H4 (cell line): Measurements from ENCODE around the gene CD109. TPM values are rescaled to one million over a fixed set of nuclear protein-coding genes. Genes with fewer than 3 reads are reported as not detected.
A peak's percentile ranks its signal among the peaks of the same experiment; 100 is the strongest.
"Not testable (repeated sequence)": the region's sequence is repeated elsewhere in the genome, so short reads cannot be mapped to it uniquely, and the experiment has no call there.

ENCODE experiments used
- DNase-seq: peaks from one replicate; pipeline ENCODE4 v3.0.0-alpha.2; 2015; ENCODE audit warnings: low spot score
- total RNA-seq: library from RNA; depleted of rRNA; stranded (reverse); fragments of >200 nt; shearing (Covaris generic); gene quantifications from 2 replicates; pipeline ENCODE4 v1.2.3, GENCODE V29; 2014; rRNA removed

The CD109 gene
- 16.8 and 22.9 TPM in 2 replicates for total RNA-seq

DNA sequence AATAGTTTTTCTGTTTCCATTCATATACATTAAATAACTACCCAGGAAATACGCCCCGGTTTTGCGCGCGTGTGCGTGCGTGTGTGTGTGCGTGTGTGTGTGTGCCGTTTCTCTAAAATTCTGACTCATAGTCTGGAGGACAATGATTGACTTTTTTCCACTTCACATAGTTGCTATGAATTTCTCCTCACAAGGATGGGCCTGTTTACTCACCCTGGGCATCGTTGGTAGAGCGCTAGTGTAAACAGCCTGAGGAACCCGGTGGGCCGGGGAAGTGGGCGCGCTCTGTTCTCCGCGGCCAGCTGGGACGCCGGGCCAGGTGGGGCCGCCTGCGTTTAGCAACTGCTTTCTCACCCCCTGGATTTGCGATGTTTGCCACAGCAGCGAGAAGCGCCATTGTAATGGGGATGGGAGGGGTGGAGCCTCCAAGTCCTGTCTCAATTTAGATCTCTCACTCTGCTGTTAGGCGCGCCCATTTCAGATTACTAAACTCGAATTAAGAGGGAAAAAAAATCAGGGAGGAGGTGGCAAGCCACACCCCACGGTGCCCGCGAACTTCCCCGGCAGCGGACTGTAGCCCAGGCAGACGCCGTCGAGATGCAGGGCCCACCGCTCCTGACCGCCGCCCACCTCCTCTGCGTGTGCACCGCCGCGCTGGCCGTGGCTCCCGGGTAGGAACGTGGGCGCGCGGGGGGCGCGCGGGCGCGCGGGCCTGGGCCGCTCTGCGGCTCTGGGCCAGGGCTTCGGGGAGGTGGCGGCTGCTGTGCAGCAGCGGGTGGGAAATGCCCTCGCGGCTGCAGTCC is at the start of gene CD109:
CD109 (plus strand) TSS at position 585 of the 803 bp plus-strand sequence; CDS start at position 598, 13 bp downstream.
- peak; percentile 67 for DNase-seq

- DNase-seq, result no peak
Observed at GRCh38 chr6:73648166-73648565, 47.8 kb upstream of the CD109 start.

DNA sequence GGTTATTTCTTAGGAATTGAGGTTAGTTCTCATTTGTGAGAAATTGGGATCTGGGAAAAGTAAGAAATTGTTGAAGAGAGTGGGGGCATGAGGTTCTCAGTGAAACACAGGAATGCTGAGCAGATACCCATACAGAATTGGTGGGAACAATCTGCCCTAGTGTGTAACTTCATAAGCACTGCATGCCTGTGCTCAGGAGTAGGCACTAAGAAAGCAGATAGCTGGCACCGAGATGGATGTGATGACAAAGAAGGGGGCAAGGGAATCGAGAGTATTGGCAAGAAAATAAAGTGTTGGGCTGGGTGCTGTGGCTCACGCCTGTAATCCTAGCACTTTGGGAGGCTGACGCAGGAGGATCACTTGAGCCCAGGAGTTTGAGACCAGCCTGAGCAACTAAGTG is 46.2 kb upstream of the CD109 start:
- DNase-seq, result no peak

GRCh38 chr6:73652637-73653570 is 43.1 kb upstream of the CD109 start:
- peak; percentile 62 for DNase-seq

GRCh38 chr6:73653571-73654424 is 42.2 kb upstream of the CD109 start, which contains the start of gene SLC17A5:
Gene SLC17A5, minus strand, starts transcription at chr6:73653992. Its CDS starts 106 bp downstream, at chr6:73653886.
- peak; percentile 80 for DNase-seq

DNA sequence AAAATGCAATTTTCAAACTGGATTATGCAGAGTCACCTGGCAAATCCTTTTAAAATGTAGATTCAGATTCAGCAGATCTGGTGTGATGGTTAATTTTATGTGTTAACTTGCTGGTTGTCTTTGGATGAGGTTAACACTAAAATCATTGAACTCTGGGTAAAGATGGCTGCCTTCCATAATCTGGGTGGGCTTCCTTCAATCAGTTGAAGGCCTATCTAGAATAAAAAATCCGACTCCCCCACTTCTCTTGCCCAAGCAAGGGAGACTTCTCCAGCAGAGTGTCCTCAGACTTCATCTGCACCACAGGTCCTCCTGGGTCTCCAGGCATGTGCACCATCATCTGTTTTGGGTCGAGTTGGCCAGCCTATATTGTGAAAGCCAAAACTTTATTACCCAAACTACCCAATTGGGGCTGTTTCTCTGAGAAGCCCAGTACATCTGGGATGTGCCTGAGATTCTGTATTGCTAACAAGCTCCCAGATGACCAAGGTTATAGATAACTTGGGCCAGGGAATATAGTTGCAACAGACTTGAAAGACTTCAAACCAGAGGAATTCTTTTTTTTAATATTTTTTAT is 40.6 kb upstream of the CD109 start:
- no peak for DNase-seq

DNA sequence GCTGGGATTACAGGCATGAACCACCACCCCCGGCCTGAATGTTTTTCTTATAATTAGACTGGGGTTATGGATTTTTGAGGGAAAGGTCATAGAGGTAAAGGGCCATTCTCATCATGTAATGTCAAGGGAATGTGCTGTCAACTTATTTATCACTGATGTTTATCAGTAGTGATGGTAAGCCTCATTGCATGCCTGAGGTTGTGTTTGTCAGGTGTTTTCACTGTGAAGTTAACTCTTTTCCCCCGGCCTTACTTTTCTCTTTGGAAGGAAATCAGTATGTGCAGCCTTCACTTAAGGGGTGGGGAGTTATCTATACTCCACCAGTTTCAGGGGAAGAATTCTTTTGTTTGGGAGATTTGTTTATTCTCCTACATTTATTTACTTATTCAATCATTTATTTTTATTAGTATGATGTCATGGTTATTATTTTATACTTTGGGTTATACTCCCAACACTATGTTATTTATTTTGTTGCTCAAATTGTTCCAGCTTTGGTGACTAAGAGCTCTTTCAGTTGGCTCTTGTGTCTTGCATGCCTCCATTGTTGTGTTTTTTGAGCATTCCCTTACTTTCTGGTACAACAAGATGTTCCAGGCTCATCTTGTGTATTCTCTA is 39.4 kb upstream of the CD109 start:
- no peak for DNase-seq

DNA sequence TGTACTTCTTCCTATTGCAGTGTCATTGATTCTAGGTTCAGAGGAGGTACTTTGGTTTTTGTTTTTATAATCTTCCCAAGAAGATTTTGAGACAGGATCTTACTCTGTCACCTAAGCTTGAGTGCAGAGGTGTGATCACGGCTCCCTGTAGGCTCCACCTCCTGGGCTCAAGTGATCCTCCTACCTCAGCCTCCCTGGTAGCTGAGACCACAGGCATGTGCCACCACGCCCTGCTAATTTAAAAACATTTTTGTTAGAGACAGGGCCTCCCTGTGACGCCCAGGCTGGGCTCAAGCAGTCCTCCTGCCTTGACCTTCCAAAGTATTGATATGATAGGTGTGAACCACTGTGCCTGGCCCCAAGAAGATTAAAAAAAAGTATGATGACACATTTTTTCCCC is 38.8 kb upstream of the CD109 start:
- DNase-seq, result no peak

DNA sequence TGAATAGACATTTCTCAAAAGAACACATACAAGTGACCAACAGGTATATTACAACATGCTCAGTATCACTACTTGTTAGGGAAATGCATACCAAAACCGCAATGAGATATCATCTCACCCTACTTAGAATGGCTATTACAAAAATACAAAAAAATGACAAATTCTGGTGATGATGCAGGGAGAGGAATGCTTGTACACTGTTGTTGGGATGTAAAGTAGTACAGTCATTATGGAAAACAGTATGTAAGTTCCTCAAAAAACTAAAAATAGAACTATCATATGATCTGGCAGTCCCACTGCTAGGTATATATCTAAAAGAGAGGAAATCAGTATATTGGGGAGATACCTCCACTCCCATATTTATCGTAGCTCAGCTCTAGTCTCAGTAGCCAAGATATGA is 31.3 kb upstream of the CD109 start:
- no peak for DNase-seq

GRCh38 chr6:73665686-73666319 is 30.2 kb upstream of the CD109 start:
- no peak for DNase-seq

DNA sequence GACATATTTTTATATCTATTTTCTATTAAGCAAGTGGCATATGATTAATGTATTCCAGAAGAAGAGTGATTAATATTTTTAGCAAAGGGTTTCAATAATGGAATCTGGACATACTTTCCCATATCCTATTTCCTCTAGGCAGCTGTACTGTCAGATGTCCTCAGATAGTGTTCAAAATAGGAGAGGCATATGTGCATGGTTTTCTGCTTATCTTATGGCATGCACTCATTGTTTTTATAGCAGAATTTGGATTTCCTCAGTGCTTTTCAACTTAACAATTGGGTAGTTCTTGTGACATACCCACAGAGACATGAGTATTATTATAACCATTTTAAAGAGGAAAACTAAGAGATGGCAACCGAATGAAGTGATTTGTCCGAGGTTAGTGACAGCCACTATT is 29.6 kb upstream of the CD109 start:
- DNase-seq, result no peak

DNA sequence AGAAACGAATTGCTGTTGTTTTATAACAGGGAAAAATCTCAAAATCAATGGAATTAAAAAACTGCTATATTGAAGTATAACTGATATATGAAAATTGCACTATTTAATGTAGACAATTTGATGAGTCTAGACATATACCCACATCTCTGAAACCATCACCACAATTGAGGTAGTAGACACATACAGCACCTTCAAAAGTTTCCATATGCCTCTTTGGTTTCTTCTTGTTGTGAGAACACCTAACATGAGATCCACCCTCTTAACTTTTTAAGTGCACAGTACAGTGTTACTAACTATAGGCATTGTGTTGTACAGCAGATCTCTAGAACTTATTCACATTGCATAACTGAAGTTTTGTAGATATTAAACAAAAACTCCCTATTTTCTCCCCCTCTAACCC is 28.2 kb upstream of the CD109 start:
- no peak for DNase-seq

- no peak for DNase-seq
Observed at GRCh38 chr6:73669005-73669404, 27.0 kb upstream of the CD109 start.

DNA sequence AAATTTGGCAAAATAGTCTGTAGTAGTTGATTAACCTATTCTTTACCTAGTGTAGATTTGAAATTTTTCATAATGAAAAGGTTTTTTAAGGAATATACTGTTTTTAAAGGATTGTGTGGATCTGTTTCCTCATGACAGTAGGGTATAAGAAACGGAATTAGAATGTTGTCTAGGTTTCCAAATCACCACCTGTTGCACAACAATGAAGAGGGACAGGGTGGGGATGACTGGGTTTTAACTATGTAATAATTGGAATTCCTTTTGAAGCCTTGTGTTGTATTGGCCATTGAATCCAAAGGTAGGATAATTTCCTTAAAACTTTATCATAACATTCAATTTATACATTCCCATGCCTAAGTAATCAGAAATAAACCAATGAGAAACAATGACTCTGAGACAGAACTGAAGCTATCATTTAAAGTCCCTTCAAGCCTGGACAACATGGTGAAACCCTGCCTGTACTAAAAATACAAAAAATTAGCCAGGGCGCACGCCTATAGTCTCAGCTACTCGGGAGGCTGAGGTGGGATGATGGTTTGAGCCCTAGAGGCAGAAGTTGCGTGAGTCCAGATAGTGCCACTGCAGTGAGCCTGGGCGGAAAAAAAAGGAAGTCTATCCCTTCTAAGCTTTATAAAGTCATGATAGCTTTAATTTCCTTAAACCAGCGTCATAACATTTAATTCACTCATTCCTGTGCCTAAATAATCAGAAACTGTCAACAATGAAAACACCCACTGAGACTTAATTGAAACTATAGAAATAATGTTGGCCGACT is 23.9 kb upstream of the CD109 start:
- DNase-seq, result no peak

GRCh38 chr6:73675466-73676098 is 20.4 kb upstream of the CD109 start:
- peak; percentile 55 for DNase-seq

DNA sequence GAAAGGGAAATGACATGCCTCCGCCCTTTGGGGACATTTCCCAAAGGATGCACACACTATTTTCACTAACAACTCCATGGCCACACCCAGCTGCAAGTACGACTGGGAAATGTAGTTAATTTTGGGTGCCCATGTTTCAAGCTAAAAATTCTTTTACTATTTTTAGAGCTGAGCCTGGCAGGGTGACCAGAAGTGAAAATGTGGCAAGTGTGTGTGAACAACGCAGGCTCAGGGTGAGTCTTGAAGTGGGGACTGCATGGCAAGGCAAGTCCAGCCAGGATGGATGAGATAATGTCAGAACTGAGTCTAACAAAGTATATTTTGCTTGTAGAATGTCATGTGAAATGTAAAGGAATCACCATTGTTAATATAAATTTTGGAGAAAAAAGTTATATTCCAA is 17.0 kb upstream of the CD109 start:
- no peak for DNase-seq

DNA sequence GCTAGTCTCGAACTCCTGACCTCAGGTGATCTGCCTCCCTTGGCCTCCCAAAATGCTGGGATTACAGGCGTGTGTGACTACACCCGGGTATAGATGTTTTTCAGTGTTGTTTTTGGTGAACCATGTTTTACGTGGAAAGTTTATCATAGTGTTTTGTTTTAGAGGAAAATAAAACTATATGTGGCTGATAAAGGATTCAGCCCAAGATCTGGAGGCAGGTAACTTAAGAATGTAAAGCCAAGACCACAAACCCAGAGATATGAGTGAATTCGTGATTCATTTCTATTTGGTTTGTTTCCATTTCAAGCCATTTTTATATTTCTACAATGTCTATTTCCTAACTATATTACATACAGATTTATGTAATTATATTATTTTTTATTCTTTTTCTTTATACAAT is 16.2 kb upstream of the CD109 start:
- DNase-seq, result not testable (repeated sequence)

DNA sequence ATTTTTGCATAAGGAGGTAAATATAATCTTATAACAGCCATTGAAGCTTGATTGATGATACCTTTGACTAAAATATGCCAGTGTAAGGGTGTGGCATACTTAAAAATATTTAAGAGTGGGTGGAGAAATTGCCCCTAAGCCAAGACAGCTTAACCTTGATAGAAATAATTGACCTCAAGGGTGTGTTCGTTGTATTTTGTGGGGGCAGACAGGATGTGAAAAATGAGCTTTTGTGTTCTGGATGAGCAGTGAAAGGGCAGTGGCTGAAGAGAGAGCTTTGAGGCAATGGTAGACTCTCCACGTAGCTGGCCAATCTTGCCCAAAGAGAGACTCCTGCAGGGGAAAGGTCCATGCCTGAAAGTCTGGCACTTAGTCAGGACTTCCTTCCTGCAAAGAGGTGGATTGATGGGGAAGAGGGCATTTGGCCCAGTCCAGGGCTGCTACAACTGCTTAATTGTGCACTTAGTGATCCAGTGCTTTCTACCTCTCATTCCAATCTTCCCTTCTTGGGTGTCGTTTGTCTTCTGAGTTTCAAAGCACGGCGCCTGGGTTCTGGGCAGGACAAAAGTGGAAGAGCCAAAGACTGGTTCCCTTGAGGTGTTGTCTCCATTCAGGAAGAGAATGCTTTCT is 15.6 kb upstream of the CD109 start:
- no peak for DNase-seq

DNA sequence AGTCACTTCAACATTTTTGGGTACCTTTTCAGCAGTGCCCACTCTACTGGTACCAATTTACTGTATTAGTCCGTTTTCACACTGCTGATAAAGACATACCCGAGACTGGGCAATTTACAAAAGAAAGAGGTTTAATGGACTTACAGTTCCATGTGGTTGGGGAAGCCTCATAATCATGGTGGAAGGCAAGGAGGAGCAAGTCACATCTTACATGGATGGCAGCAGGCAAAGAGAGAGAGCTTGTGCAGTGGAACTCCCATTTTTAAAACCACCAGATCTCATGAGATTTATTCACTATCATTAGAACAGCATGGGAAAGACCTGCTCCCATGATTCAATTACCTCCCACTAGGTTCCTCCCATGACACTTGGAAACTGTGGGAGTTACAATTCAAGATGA is 12.4 kb upstream of the CD109 start:
- not testable (repeated sequence) for DNase-seq
